Thoracic aorta (tissue), 2 donors: ENCODE results near the gene SYNPO. TPM values are rescaled to one million over a fixed set of nuclear protein-coding genes. Genes with fewer than 3 reads are reported as not detected.
A peak's percentile ranks its signal among the peaks of the same experiment; 100 is the strongest.

Experiments used
- ATAC-seq: fragments of 150-250 bp; one replicate; pipeline ENCODE4 v1.8.0; 2017; ENCODE audit warnings: low read depth; ENCODE audit not compliant: insufficient number of reproducible peaks, low FRiP score
- DNase-seq: peaks from one replicate; pipeline ENCODE4 v3.0.0-alpha.2; 2020; ENCODE audit warnings: low spot score
- H3K27ac ChIP-seq, 2 donors: fragments of 200-600 bp; sonication (generic); 1 replicate in 1 of 2; 2 replicates in 1 of 2; pipeline ENCODE4 v1.5.1; 2016; ENCODE audit warnings: mild to moderate bottlenecking in 2 of 2, moderate library complexity in 2 of 2
- H3K27me3 ChIP-seq: fragments of 200-600 bp; sonication (generic); replicated peaks from 2 replicates; pipeline ENCODE4 v1.6.0; 2016; ENCODE audit warnings: mild to moderate bottlenecking; ENCODE audit not compliant: insufficient read depth
- H3K36me3 ChIP-seq: fragments of 200-600 bp; sonication (generic); one replicate; pipeline ENCODE4 v1.5.1; 2016
- H3K4me1 ChIP-seq, 2 donors: fragments of 200-600 bp; sonication (generic); 1 replicate in 1 of 2; 2 replicates in 1 of 2; pipeline versions ENCODE4 v1.5.1 to v1.6.0; 2016; ENCODE audit warnings: low read depth in 2 of 2, mild to moderate bottlenecking in 1 of 2; ENCODE audit not compliant: control insufficient read depth in 1 of 2
- H3K4me3 ChIP-seq: fragments of 200-600 bp; sonication (generic); 2 replicates; pipeline ENCODE4 v1.5.1; 2016; ENCODE audit warnings: mild to moderate bottlenecking
- H3K9me3 ChIP-seq: fragments of 200-600 bp; sonication (generic); 2 replicates; pipeline ENCODE4 v1.5.1; 2016
- total RNA-seq, 2 donors: library from RNA; depleted of rRNA; stranded (reverse); fragments of >200 nt; gene quantifications; one replicate each; pipeline versions ENCODE4 v1.1.0 to v1.2.3, GENCODE V29; 2016
- TF ChIP-seq, protein P1 (sequence below): fragments of 200-600 bp; sonication (generic); IDR thresholded peaks from one replicate; pipeline ENCODE4 v1.5.1; 2019; ENCODE audit warnings: antibody characterized with exemption

SYNPO gene
- total RNA-seq, 2 donors from 2014 or later = 191 to 226 TPM

- ATAC-seq (peak; percentile 40), DNase-seq (no peak)
- Histone ChIP-seq H3K9me3 (no peaks in the 10 kb centered on the region), H3K4me1 (peaks cover 22 to 53% of the 10 kb centered on the region in 2 donors), H3K36me3 (no peaks in the 10 kb centered on the region), H3K4me3 (no peak overlapping the region), H3K27ac (peak overlapping the region; percentile 80 to 88), H3K27me3 (no peaks in the 10 kb centered on the region)
- TF ChIP-seq, protein P1, sequence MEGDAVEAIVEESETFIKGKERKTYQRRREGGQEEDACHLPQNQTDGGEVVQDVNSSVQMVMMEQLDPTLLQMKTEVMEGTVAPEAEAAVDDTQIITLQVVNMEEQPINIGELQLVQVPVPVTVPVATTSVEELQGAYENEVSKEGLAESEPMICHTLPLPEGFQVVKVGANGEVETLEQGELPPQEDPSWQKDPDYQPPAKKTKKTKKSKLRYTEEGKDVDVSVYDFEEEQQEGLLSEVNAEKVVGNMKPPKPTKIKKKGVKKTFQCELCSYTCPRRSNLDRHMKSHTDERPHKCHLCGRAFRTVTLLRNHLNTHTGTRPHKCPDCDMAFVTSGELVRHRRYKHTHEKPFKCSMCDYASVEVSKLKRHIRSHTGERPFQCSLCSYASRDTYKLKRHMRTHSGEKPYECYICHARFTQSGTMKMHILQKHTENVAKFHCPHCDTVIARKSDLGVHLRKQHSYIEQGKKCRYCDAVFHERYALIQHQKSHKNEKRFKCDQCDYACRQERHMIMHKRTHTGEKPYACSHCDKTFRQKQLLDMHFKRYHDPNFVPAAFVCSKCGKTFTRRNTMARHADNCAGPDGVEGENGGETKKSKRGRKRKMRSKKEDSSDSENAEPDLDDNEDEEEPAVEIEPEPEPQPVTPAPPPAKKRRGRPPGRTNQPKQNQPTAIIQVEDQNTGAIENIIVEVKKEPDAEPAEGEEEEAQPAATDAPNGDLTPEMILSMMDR = no peak
Observed at GRCh38 chr5:150674341-150674821, 33.9 kb downstream of the SYNPO start.

- peaks cover 22 to 53% of the 10 kb centered on the region in 2 donors for H3K4me1 ChIP-seq
- peak overlapping the region; percentile 80 to 88 for H3K27ac ChIP-seq
- no peaks in the 10 kb centered on the region for H3K36me3 ChIP-seq
- no peaks in the 10 kb centered on the region for H3K9me3 ChIP-seq
- ATAC-seq (no peak), DNase-seq (no peak)
- no peaks in the 10 kb centered on the region for H3K27me3 ChIP-seq
- TF ChIP-seq, protein P1 = no peak
- no peak overlapping the region for H3K4me3 ChIP-seq
Observed at GRCh38 chr5:150675069-150675468, 34.6 kb downstream of the SYNPO start.

DNA sequence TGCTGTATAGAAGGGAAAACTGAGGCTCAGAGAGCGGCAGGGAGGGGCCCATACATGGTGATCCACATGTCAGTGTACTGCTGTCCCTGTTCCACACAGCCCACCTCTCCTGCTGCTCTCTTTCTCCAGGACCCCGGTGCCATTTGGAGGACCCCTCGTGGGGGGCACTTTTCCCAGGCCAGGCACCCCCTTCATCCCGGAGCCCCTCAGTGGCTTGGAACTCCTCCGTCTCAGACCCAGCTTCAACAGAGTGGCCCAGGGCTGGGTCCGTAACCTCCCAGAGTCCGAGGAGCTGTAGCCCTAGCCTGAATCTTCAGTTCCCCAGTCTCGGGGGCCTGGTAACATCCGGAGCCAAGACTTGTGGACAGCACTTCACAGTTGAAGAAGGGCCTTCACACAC is 36.1 kb downstream of the SYNPO start:
- no peak overlapping the region for H3K27ac ChIP-seq
- no peaks in the 10 kb centered on the region for H3K9me3 ChIP-seq
- peaks cover 20 to 44% of the 10 kb centered on the region in 2 donors for H3K4me1 ChIP-seq
- H3K36me3 ChIP-seq = no peaks in the 10 kb centered on the region
- TF ChIP-seq, protein P1 = no peak
- DNase-seq (no peak), ATAC-seq (no peak)
- no peak overlapping the region for H3K4me3 ChIP-seq
- H3K27me3 ChIP-seq = no peaks in the 10 kb centered on the region

DNA sequence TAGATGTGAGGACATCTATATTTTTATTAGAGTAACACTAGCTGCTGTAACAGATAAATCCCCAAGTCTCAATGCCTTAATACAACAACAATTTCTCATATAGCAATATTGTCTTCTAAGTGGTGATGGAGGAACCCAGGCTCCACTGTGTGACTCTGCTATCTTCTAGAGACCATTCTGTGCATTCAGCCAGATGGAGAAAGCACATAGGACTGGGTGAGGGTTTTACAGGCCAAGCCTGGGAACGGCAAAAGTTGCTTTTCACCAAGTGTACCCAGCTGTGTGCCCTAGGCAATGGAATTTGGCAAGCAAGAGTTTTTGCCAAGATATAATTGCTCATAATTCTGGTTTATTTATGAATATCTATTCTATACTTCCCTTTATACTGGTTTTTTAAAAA is 48.7 kb downstream of the SYNPO start:
- H3K4me1 ChIP-seq = no peaks in the 10 kb centered on the region
- H3K27ac ChIP-seq = no peak overlapping the region
- H3K27me3 ChIP-seq = no peaks in the 10 kb centered on the region
- peaks cover 31% of the 10 kb centered on the region for H3K36me3 ChIP-seq
- H3K4me3 ChIP-seq = no peak overlapping the region
- no peaks in the 10 kb centered on the region for H3K9me3 ChIP-seq
- ATAC-seq = no peak
- TF ChIP-seq, protein P1 = no peak
- DNase-seq = no peak

- TF ChIP-seq, protein P1 = no peak
- Histone ChIP-seq H3K36me3 (peaks cover 47% of the 10 kb centered on the region), H3K4me1 (no peaks in the 10 kb centered on the region), H3K9me3 (no peaks in the 10 kb centered on the region), H3K4me3 (no peak overlapping the region), H3K27ac (no peak overlapping the region), H3K27me3 (no peaks in the 10 kb centered on the region)
- DNase-seq = no peak
- no peak for ATAC-seq
Observed at GRCh38 chr5:150690760-150691159, 50.3 kb downstream of the SYNPO start.
